Mesenchymal stem cell (in vitro differentiated cells and primary cell): ENCODE results near the gene SRGAP2C. TPM values are rescaled to one million over a fixed set of nuclear protein-coding genes. Genes with fewer than 3 reads are reported as not detected.
"Not testable (repeated sequence)": the region's sequence is repeated elsewhere in the genome, so short reads cannot be mapped to it uniquely, and the experiment has no call there.

Experiments
- DNase-seq: peaks from one replicate; pipeline ENCODE4 v3.0.0-alpha.2; 2013
- H2AFZ ChIP-seq: one replicate; pipeline ENCODE4 v1.6.1; 2013; ENCODE audit warnings: low read depth, mild to moderate bottlenecking, control low read depth, inconsistent platforms, low read length, moderate library complexity
- H2AK5ac ChIP-seq: 2 replicates; pipeline ENCODE4 v1.6.1; 2013; ENCODE audit warnings: low read length, moderate library complexity, mild to moderate bottlenecking, inconsistent platforms; ENCODE audit not compliant: severe bottlenecking
- H2BK120ac ChIP-seq: one replicate; pipeline ENCODE4 v1.6.1; 2013; ENCODE audit warnings: low read depth, mild to moderate bottlenecking, inconsistent platforms, low read length, moderate library complexity
- H2BK12ac ChIP-seq, 2 experiments: one replicate each; pipeline ENCODE4 v1.6.1; 2013; ENCODE audit warnings: inconsistent platforms in 2 of 2, low read length in 2 of 2, mild to moderate bottlenecking in 2 of 2, moderate library complexity in 2 of 2, control low read depth in 1 of 2
- H2BK15ac ChIP-seq: one replicate; pipeline ENCODE4 v1.6.1; 2013; ENCODE audit warnings: mild to moderate bottlenecking, low read depth, inconsistent platforms; ENCODE audit not compliant: poor library complexity, severe bottlenecking
- H2BK5ac ChIP-seq: 2 replicates; pipeline ENCODE4 v1.6.1; 2013; ENCODE audit warnings: low read depth, mild to moderate bottlenecking, low read length, control low read depth, inconsistent platforms; ENCODE audit not compliant: poor library complexity, severe bottlenecking
- H3K14ac ChIP-seq, 2 experiments: one replicate each; pipeline ENCODE4 v1.6.1; 2013; ENCODE audit warnings: inconsistent platforms in 2 of 2, low read length in 2 of 2, control low read depth in 1 of 2, mild to moderate bottlenecking in 1 of 2, moderate library complexity in 1 of 2
- H3K18ac ChIP-seq, 2 experiments: one replicate each; pipeline ENCODE4 v1.6.1; 2013; ENCODE audit warnings: inconsistent platforms in 2 of 2, low read length in 2 of 2, control low read depth in 1 of 2, low read depth in 1 of 2, mild to moderate bottlenecking in 1 of 2
- H3K23ac ChIP-seq, 2 experiments: one replicate each; pipeline ENCODE4 v1.6.1; 2013; ENCODE audit warnings: inconsistent platforms in 2 of 2, low read length in 2 of 2, mild to moderate bottlenecking in 2 of 2, moderate library complexity in 2 of 2, control low read depth in 1 of 2
- H3K27ac ChIP-seq: 2 replicates; pipeline ENCODE4 v1.5.1; 2013; ENCODE audit warnings: mild to moderate bottlenecking, moderate library complexity, low read length, control low read depth, inconsistent platforms; ENCODE audit not compliant: poor library complexity, severe bottlenecking
- H3K27me3 ChIP-seq, 2 experiments: 2 replicates each; pipeline versions ENCODE4 v1.6.1 to v1.7.0; 2013; ENCODE audit warnings: low read length in 2 of 2, mild to moderate bottlenecking in 2 of 2, moderate library complexity in 2 of 2, control low read depth in 1 of 2, inconsistent platforms in 1 of 2; ENCODE audit not compliant: control insufficient read depth in 1 of 2, insufficient read depth in 1 of 2
- H3K36me3 ChIP-seq, 2 experiments: 2 replicates each; pipeline versions ENCODE4 v1.6.1 to v1.7.0; 2013; ENCODE audit warnings: low read length in 2 of 2, control low read depth in 1 of 2, inconsistent platforms in 1 of 2, low read depth in 1 of 2, mild to moderate bottlenecking in 1 of 2; ENCODE audit not compliant: insufficient read depth in 2 of 2, control insufficient read depth in 1 of 2
- H3K4ac ChIP-seq, 2 experiments: one replicate each; pipeline ENCODE4 v1.6.1; 2013; ENCODE audit warnings: inconsistent platforms in 2 of 2, low read length in 2 of 2, mild to moderate bottlenecking in 2 of 2, moderate library complexity in 2 of 2, control low read depth in 1 of 2, low read depth in 1 of 2
- H3K4me1 ChIP-seq: 2 replicates; pipeline ENCODE4 v1.6.1; 2013; ENCODE audit warnings: low read depth, low read length, control low read depth; ENCODE audit not compliant: control insufficient read depth, insufficient read depth
- H3K4me2 ChIP-seq: 2 replicates; pipeline ENCODE4 v1.6.1; 2013; ENCODE audit warnings: low read length, mild to moderate bottlenecking, inconsistent platforms; ENCODE audit not compliant: poor library complexity, severe bottlenecking
- H3K4me3 ChIP-seq, 2 experiments: 2 replicates each; pipeline versions ENCODE4 v1.5.1 to v1.7.0; 2013; ENCODE audit warnings: low read length in 2 of 2, mild to moderate bottlenecking in 2 of 2, control low read depth in 1 of 2, low read depth in 1 of 2; ENCODE audit not compliant: insufficient read depth in 1 of 2
- H3K79me1 ChIP-seq: replicated peaks from 2 replicates; pipeline ENCODE4 v1.6.1; 2013; ENCODE audit warnings: mild to moderate bottlenecking, control low read depth, low read length, inconsistent platforms; ENCODE audit not compliant: poor library complexity, severe bottlenecking
- H3K9ac ChIP-seq: 2 replicates; pipeline ENCODE4 v1.7.0; 2013; ENCODE audit warnings: mild to moderate bottlenecking, low read length, moderate library complexity
- H3K9me3 ChIP-seq: 2 replicates; pipeline ENCODE4 v1.7.0; 2013; ENCODE audit warnings: mild to moderate bottlenecking, low read length; ENCODE audit not compliant: control insufficient read depth
- H4K8ac ChIP-seq: one replicate; pipeline ENCODE4 v1.6.1; 2013; ENCODE audit warnings: inconsistent platforms, mild to moderate bottlenecking, low read length, moderate library complexity
- H4K91ac ChIP-seq: one replicate; pipeline ENCODE4 v1.6.1; 2013; ENCODE audit warnings: mild to moderate bottlenecking, low read length, inconsistent platforms
- WGBS: methylation state at CpG from one replicate; pipeline ENCODE4 v1.1.7; 2013; ENCODE audit warnings: mixed read lengths; 5-methylcytosine and 5-hydroxymethylcytosine counted together
- small RNA-seq: library from polyadenylated mRNA; stranded (forward); fragments of <200 nt; extraction: miRNeasy Mini kit (QIAGEN cat#:217004); gene quantifications from one replicate; pipeline ENCODE3, GENCODE V24; 2013; ENCODE audit warnings: low read depth

Gene SRGAP2C

GRCh38 chr1:121438862-121439261, 254.1 kb downstream of the SRGAP2C start:
- H3K36me3 ChIP-seq, H3K9ac ChIP-seq, H3K4me3 ChIP-seq, H3K4me2 ChIP-seq, H3K14ac ChIP-seq, H3K4ac ChIP-seq, H2AFZ ChIP-seq, H4K91ac ChIP-seq, H2BK15ac ChIP-seq, H2AK5ac ChIP-seq, H3K79me1 ChIP-seq, H3K4me1 ChIP-seq, H2BK12ac ChIP-seq, H3K23ac ChIP-seq, H3K27me3 ChIP-seq, H2BK120ac ChIP-seq, H3K18ac ChIP-seq, H4K8ac ChIP-seq, H2BK5ac ChIP-seq, DNase-seq, H3K9me3 ChIP-seq, H3K27ac ChIP-seq: not testable (repeated sequence)
- WGBS: no CpG with 5 or more reads among the region's 3 CpGs

- Histone ChIP-seq H2BK120ac (no peak overlapping the region), H3K27me3 (no peaks in the 10 kb centered on the region), H3K18ac (no peak overlapping the region), H4K91ac (no peak overlapping the region), H2BK5ac (no peak overlapping the region), H3K9me3 (no peaks in the 10 kb centered on the region), H3K79me1 (no peaks in the 10 kb centered on the region), H3K4me3 (no peak overlapping the region), H3K27ac (no peak overlapping the region), H3K4me2 (no peak overlapping the region), H2BK15ac (no peak overlapping the region), H3K36me3 (no peaks in the 10 kb centered on the region), H2AFZ (no peak overlapping the region), H3K14ac (no peak overlapping the region), H2BK12ac (no peak overlapping the region), H3K9ac (no peak overlapping the region), H3K23ac (no peak overlapping the region), H4K8ac (no peak overlapping the region), H3K4me1 (no peaks in the 10 kb centered on the region), H3K4ac (no peak overlapping the region), H2AK5ac (no peak overlapping the region)
- WGBS: 98% methylated on average over 3 of the region's 4 CpGs
- no peak for DNase-seq
Observed at GRCh38 chr1:121440993-121441392, 256.2 kb downstream of the SRGAP2C start.

Small RNA genes lying within 50 kb of the gene (small RNA-seq; reads per million reads assigned to genes)
- gene AC243994.1: not detected
